DOHH2 (cell line): ENCODE measurements around the gene REN.

Experiments
- H3F3A ChIP-seq: fragments of 200-600 bp; sonication (generic), shearing (Covaris generic); 2 replicates; pipeline ENCODE4 v1.6.0; 2016; ENCODE audit warnings: antibody characterized with exemption, mild to moderate bottlenecking; ENCODE audit not compliant: control insufficient read depth, insufficient read depth
- H3K27ac ChIP-seq: fragments of 200-600 bp; sonication (generic); 2 replicates; pipeline ENCODE4 v1.5.1; 2014; ENCODE audit warnings: low read depth, mild to moderate bottlenecking, low read length, moderate library complexity
- H3K27me3 ChIP-seq: fragments of 200-600 bp; sonication (generic); 2 replicates; pipeline ENCODE4 v1.6.1; 2014; ENCODE audit warnings: mild to moderate bottlenecking, low read length, mixed read lengths; ENCODE audit not compliant: control insufficient read depth
- H3K36me3 ChIP-seq: fragments of 200-600 bp; sonication (generic); 2 replicates; pipeline ENCODE4 v1.6.1; 2014; ENCODE audit warnings: mild to moderate bottlenecking, low read length, moderate library complexity, mixed read lengths; ENCODE audit not compliant: control insufficient read depth
- H3K4me1 ChIP-seq: fragments of 200-600 bp; sonication (generic); 2 replicates; pipeline ENCODE4 v1.6.1; 2014; ENCODE audit warnings: mild to moderate bottlenecking, low read length, mixed read lengths; ENCODE audit not compliant: control insufficient read depth
- H3K4me2 ChIP-seq: fragments of 200-600 bp; sonication (generic); 2 replicates; pipeline ENCODE4 v1.6.0; 2014; ENCODE audit warnings: mild to moderate bottlenecking, low read length, moderate library complexity
- H3K4me3 ChIP-seq: fragments of 200-600 bp; sonication (generic); 2 replicates; pipeline ENCODE4 v1.5.1; 2014; ENCODE audit warnings: mild to moderate bottlenecking, low read length, mixed read lengths
- H3K79me2 ChIP-seq: fragments of 200-600 bp; sonication (generic); 2 replicates; pipeline ENCODE4 v1.6.1; 2014; ENCODE audit warnings: mild to moderate bottlenecking, low read length, mixed read lengths; ENCODE audit not compliant: control insufficient read depth
- H3K9me2 ChIP-seq: fragments of 200-600 bp; sonication (generic); replicated peaks from 2 replicates; pipeline ENCODE4 v1.6.1; 2014; ENCODE audit warnings: mild to moderate bottlenecking, low read length, mixed read lengths; ENCODE audit not compliant: control insufficient read depth
- H3K9me3 ChIP-seq: fragments of 200-600 bp; sonication (generic); 2 replicates; pipeline ENCODE4 v1.6.1; 2014; ENCODE audit warnings: antibody characterized with exemption, low read length, mixed read lengths; ENCODE audit not compliant: control insufficient read depth, insufficient read depth
- H4K20me1 ChIP-seq: fragments of 200-600 bp; sonication (generic); 2 replicates; pipeline ENCODE4 v1.6.0; 2014; ENCODE audit warnings: low read depth, mild to moderate bottlenecking, antibody characterized with exemption, low read length, moderate library complexity; ENCODE audit not compliant: control insufficient read depth, insufficient read depth
- CTCF ChIP-seq: fragments of 200-600 bp; sonication (generic); IDR thresholded peaks from one replicate; pipeline ENCODE4 v1.5.1; 2014; ENCODE audit warnings: antibody characterized with exemption, mild to moderate bottlenecking, low read depth, low read length; ENCODE audit not compliant: poor library complexity, severe bottlenecking
- EZH2phosphoT487 ChIP-seq: fragments of 200-600 bp; sonication (generic); IDR thresholded peaks from 2 replicates; pipeline ENCODE4 v1.6.1; 2017; ENCODE audit warnings: borderline replicate concordance, mild to moderate bottlenecking, antibody characterized with exemption, low read length, moderate library complexity, mixed read lengths

Gene REN

DNA sequence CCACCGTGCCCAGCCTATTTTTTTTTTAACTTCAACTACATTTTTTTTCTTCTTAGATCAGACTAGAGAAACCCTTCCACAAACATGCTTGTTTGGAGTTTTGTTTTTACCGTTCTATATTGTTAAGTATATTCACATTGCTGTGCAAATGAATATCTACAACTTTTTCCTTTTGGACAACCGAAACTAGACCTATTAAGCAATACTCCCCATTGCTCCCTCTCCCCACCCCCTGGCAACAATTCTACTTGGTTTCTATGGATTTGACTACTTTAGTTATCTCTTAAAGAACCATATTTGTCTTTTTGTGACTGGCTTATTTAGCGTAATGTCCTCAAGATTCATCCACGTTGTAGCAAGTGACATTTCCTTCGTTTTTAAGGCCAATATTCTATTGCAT lies 33.4 kb downstream of the REN start:
- H3K4me1 ChIP-seq: no peaks in the 10 kb centered on the region
- H3K27ac ChIP-seq: no peak overlapping the region
- no peaks in the 10 kb centered on the region for H4K20me1 ChIP-seq
- H3K27me3 ChIP-seq: peaks cover 16% of the 10 kb centered on the region; the same call in 1 of the 2 replicates
- no peak overlapping the region for H3K4me2 ChIP-seq
- H3K9me3 ChIP-seq: no peaks in the 10 kb centered on the region
- H3K9me2 ChIP-seq: no peaks in the 10 kb centered on the region
- H3K36me3 ChIP-seq: no peaks in the 10 kb centered on the region
- H3K4me3 ChIP-seq: no peak overlapping the region
- no peaks in the 10 kb centered on the region for H3F3A ChIP-seq
- no peak for TF ChIP-seq CTCF
- TF ChIP-seq EZH2phosphoT487: no peak
- no peaks in the 10 kb centered on the region for H3K79me2 ChIP-seq

DNA sequence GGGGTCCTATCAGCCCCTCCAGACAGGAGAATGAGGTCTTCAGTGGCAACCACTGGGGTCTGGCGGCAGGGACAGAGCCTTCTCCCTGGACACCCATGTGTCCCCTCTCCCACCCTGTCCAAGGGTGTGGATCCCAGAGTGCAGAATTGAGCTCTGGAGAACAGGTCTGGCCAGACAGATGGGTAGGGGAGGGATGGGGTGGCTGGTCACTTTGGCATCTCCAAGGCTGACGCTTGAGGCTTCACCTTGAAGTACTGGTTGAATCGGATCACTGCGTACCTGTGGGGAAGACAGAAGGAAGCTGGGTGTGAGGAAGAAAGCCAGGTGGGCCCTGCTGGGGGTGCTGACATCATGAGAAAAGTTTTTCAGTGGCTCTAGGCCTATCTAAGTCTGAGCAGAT lies 34.2 kb downstream of the REN start:
- no peaks in the 10 kb centered on the region for H3K9me3 ChIP-seq
- H3K79me2 ChIP-seq: no peaks in the 10 kb centered on the region
- no peaks in the 10 kb centered on the region for H3K9me2 ChIP-seq
- no peak overlapping the region for H3K27ac ChIP-seq
- peaks cover 16% of the 10 kb centered on the region; the same call in 1 of the 2 replicates for H3K27me3 ChIP-seq
- no peak overlapping the region for H3K4me2 ChIP-seq
- TF ChIP-seq EZH2phosphoT487: no peak
- no peak for TF ChIP-seq CTCF
- no peak overlapping the region for H3K4me3 ChIP-seq
- H3F3A ChIP-seq: no peaks in the 10 kb centered on the region
- no peaks in the 10 kb centered on the region for H4K20me1 ChIP-seq
- no peaks in the 10 kb centered on the region for H3K4me1 ChIP-seq
- no peaks in the 10 kb centered on the region for H3K36me3 ChIP-seq

- no peaks in the 10 kb centered on the region for H3K36me3 ChIP-seq
- no peaks in the 10 kb centered on the region for H3K9me3 ChIP-seq
- no peak overlapping the region for H3K27ac ChIP-seq
- no peaks in the 10 kb centered on the region for H3K79me2 ChIP-seq
- TF ChIP-seq EZH2phosphoT487: no peak
- no peak for TF ChIP-seq CTCF
- H3F3A ChIP-seq: no peaks in the 10 kb centered on the region
- H3K27me3 ChIP-seq: peaks cover 16% of the 10 kb centered on the region; the same call in 1 of the 2 replicates
- H3K4me1 ChIP-seq: no peaks in the 10 kb centered on the region
- no peak overlapping the region for H3K4me2 ChIP-seq
- H3K9me2 ChIP-seq: no peaks in the 10 kb centered on the region
- no peak overlapping the region for H3K4me3 ChIP-seq
- no peaks in the 10 kb centered on the region for H4K20me1 ChIP-seq
Observed at GRCh38 chr1:204130981-204131892, 34.9 kb downstream of the REN start.
